COR-L47 (cell line): ENCODE results near the gene SSU72.

Experiments
- DNase-seq: peaks from one replicate; lab custom pipeline; 2025; lab: John Stamatoyannopoulos, UW

SSU72 gene

DNA sequence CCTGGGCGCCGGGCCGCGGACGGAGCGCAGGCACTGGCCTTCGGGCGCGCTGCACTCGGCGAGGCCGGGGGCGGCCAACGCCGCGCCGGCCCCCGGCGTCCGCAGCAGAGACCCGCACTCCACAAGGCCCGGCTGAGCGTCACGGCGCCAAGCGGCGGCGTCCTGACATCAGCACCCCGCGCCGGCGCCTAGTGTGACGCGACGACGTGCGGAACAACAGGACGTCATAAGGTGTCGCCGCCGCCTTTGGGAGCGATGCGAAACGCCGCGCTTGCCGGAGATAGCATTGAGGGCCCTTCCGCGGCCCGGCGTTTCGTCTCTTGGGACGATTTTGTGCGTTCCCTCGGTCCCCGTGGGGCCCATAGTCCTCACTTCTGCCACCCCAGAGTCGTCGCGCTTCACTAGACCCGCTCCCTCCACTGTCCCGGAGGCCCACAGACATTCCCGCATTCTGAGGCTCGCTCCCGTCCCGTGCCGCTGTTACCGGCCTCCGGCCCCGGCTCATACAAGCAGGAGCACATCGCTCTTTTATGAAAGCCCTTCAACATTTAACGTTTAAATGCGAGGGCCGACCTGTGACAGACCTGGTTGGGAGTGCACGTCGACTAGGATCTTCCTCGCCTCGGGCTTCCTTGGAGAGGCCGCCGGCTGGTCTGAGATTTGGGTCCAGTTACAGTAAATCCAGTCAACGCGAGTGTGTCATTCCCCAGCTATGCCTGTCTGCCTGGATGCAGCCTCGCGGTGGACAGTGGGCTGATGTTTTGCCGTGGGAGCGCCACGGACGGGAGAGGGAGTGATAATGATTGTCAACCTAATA is at the start of gene SSU72:
TSS of gene SSU72 (minus strand) at position 143 of the 817 bp plus-strand sequence. CDS start 306 bp downstream, outside the sequence.
- peak; percentile 91 for DNase-seq

DNA sequence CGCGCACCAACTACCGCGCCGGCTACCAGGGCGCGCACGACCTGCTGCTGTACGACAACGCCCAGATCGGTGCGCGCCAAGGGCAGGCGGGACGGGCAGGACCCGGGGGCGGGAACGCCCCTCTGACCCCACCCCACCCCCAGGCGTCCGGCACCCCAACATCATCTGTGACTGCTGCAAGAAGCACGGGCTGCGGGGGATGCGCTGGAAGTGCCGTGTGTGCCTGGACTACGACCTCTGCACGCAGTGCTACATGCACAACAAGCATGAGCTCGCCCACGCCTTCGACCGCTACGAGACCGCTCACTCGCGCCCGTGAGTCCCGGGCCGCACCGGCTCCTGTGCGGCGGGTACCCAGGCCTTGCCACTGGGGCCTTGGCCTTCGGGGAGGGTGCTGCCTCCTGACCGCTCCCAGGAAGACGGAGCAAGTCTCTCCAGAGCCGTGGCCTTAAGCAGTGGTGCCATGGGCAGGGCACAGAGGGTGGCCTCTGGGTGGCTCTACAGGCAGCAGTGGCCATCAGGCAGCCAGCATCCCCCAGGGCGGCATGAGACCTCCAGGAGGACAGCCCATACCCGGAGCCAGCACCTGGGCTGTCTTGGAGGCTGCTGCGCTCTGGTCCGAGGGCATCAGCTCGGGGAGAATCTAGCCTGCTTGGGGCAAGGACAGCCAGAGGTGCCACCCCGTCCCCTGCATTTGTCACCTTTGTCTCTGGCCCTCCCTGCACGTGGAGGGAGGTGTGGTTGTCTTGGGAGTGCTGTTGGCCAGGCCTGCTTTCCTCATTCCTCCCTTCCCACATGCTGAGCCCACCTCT is 49.2 kb upstream of the SSU72 start:
- DNase-seq: no peak

DNA sequence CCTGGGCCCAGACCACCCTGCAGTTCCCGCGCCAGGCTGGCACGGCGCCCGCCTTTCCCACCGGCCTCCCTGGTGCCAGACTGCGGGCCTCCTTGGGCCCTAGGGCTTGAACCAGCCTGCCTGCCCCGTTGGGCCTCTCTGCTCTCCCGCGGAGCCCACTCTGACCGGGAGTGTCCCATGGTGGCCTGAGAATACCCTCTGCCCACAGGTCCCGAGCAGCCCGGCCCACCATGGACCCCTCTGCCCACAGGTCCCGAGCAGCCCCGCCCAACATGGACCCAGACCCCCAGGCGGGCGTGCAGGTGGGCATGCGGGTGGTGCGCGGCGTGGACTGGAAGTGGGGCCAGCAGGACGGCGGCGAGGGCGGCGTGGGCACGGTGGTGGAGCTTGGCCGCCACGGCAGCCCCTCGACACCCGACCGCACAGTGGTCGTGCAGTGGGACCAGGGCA is 48.5 kb upstream of the SSU72 start:
- no peak for DNase-seq

DNA sequence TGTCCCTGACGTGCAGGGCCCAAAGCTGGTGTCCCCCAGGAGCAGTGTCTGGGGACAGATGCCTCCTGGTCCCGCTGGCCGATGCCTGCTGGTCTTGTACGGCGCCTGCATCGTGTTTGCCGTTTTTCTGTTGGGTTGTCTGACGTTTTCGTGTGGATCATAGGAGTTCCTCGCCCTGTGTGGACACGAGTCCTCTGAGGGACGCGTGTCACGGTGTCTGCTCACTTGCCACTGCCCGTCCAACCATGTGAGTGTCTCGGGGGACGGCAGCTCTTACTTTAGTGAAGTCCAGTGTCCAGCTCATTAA is 48.1 kb upstream of the SSU72 start:
- no peak for DNase-seq

DNA sequence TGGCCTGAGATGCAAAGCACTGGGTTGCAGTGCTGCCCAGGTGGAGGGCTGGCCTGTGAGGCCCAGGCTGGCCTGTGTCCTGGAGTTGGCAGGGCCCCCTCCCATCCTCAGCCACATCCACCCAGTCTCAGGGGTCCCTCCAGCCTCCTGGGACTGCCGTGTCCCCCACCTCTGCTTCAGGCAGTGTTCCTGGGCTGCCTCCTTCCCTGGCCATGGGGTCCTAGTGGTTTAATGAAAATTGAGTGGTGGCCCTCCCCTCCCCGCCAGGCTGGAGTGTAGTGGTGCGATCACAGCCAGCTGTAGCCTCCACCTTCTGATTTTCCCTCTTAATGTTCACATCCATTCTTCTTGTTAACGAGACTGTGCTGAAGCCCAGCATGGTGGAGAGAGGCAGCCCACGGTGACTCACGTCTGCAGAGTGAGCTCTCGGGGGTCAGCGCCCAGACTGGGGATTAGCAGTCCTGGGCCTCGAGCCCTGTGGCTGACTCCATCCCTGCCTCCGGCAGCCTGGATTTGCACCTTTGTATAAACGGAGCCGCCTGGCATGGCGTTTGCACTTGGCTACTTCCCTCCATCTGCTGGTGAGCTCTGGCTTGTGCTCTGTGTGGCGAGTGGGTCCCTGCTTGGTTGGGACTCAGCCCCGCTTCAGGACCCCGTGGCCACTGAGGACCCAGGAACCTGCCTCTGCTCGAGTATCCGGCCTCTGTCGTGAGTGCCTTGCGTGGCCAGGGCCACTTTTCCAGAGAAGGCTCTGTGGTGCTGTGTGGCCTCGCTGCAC is 47.5 kb upstream of the SSU72 start:
- no peak for DNase-seq

DNA sequence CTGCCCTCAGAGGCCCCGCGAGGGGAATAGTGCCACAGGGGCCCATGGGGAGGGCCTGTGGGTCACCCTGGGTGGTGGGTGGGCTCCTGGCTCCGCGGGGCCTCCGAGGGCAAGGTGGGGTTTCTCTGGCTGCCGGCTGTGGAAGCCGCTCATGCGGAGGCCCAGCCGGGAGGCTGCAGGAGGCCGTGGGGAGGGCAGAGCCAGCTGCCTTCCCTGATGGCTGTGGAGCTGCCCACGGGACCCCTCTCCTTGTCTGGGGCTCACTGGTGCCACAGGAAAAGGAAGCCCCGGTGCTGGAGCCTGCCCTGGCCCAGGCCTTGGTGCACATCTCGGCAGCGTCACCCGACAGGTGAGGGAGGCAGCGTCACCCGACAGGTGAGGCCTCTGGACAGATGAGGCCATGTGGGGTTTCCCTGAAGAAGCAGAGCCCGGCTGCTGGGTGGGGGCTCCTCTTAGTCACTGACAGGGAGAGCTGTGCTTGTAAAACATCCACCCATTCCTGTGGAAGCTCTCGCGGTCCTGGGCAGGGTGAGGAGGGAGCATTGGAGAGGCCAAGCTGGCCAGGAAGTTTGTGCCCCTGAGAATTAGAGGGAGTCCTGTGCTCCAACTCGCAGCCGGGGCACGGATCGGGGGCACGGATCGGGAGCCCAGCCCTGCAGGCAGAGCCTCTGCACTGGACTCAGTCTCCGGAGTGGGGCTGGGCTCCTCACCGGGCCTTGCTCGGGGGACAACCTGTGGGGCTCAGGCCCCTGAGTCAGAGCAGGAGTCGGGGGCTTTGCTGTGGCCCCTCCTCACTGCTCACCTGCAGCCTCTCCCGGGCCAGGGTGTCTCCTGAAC is 46.7 kb upstream of the SSU72 start:
- DNase-seq: no peak

DNA sequence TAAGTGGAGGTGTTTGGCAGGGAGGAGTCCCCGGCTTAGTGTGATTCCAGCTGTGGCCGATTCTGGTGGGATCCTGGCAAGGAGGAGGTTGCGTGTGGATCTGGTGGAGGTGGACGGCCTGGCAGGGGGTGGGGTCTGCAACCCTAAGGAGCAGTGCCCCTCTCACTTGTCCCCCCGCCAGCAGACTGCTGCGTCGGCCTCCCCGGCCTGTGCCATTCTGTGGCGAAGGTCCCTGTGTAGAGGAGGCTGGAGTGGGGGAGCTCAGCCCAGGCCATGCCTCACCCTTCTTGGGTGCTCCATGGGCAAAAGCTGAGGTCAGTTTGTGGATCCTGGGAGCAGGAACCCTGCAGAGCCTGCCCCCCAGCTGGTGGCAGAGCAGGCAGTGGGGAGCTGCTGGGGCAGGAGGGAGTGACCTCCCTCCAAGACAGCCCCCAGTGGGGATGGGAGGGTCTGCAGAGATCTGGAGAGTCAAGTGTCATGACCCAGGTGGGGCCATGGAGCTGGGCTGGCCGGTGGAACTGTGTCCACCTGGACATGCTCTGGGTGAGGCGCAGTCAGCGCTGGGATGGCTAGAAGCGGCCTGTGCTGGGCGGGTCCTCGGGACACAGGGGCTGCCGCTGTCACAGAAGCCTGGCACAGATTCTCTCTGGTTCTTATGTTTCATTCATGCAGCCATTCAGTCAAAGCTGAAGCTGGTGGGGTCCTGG is 45.9 kb upstream of the SSU72 start:
- no peak for DNase-seq

DNA sequence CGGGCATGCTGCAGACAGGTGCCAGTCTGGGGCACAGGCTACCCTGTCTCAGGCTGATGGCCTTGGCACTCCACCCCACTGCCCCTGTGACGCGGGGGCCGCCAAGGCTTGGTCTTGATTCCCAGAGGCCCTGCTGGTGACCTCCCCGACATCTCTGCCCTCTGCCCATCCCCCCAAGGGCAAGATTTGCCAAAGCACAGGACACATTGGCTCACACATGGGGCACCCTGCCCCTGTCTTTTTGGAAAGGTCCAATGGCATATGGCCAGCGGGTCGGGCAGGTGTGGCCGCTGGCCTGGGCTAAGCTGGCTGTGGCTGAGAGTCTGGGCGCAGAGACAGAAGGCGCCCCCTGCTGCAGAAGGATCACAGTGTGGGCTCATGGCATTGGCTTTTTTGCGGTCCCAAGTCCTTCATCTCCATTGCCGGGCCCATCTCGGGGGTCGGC is 45.3 kb upstream of the SSU72 start:
- DNase-seq: no peak

DNA sequence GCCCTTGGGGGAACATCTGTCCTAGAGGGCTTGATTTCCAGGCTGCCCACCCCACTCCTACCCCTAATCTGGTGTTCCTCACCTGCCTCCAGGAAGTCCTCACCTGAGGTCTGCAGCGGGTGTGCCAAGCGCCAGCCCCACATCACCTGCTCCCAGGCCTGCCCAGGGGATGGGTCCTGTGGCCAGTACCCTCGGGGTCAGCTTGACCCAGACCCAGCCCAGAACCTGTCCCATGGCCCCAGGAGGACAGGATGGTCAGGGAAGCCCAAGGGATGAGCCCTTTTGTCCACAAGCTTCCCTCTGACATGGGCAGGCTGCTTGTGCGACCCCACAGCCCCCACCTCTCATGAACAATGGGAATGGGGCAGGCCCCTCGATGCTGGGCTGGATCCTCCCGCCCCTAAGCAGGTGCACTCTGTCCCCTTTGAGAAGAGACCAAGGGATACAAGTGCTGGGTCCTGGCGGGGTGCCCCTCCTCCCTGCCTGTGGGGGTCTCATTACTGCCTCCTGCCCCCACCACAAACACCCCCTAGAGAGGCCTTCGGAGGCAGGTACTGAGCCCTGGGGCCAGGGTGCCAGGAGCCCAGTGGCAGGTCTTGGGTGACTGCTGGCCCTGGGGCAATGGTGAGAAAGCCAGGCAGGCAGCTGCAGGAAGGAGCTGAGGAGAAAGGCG is 43.9 kb upstream of the SSU72 start:
- DNase-seq: no peak

DNA sequence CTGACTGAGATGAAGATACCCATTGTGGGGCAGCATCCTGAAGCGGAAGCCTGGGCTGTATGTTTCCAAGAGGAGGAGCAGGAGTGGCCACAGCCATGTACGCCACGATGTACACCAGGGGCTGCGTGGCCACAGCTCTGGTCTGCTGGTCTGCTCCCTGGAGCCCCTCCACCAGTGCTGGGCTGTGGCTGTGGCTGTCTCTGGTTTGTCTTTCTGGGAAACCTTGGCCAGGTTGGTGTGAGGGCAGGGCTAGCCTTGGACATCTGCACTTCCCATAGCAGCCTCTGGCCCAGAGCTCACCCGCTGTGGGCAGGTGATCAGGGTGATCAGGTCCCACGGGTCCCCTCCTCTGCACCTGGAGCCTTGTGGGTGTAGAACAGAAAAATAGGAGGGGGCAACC is 43.3 kb upstream of the SSU72 start:
- DNase-seq: no peak

DNA sequence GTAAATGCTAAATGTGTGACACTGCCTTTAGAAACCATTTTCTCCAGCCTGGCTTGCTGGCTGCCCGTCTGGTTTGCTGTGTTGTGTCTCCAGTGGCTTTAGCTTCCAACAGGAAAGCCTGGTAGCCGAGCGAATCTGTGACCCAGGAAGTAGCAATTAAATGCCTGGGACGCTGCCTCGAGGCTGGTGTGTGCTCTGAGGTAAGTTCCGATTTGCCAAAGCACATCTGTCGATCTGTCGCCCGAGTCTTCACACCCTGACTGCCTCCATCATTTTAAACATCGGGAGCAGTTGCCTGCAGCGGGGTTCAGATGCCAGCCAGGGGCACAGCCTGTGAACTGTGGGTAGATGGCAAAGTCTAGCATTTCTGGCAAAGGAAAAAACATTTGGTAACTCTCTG is 42.9 kb upstream of the SSU72 start:
- DNase-seq: no peak

DNA sequence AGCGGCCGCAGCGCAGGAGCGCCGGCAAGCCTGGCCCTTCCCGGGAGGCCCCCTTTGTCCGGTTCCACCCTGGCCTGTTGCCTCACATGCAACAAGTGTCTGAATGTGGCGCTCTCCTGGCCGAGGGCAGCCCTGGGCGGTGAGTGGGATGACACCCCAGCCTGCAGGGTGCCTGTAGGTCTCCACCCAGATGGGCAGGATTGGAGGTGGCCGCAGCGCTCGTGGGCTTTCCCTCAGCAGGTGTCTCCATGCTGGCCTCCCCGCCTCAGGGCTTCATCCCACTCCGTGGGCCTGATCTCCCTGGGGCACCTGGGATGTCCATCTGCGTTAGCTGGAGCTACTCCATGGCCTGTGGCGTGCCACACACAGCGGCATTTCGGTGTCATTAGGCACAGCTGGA is 42.2 kb upstream of the SSU72 start:
- no peak for DNase-seq

DNA sequence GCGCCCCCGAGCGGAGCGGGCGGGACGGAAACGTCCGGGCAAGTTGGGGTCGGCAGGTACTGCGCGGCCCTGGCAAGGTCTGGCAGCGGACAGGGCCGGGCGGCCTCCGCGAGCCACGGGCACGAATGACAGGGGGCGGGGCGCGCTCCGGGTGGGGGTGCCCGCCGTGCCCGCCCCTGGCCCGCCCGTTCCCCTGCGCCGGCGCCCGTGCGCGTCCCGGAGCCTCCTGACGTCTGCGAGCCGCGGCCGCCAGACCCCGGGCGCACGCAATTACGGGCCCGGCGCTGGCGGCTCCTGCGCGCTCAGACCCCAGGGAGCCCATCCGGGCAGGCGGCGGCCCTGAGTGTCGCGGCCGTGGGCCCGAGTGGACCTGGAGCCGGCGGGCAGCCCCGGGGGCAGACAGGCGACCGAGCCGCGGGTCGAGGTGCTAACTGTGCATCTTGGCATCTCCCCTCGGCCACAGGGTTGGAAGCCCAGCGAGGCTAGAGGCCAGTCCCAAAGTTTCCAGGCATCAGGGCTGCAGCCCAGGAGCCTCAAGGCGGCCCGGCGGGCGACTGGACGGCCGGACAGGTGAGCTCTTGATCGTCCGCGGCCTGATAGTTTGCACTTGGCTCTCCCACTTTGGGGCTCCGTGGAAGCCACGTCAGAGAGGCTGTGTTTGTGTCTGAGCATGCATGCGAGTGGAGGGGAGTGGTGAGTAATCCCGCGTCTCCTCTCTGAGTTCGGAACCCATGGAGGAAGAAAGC is 41.6 kb upstream of the SSU72 start:
- peak; percentile 23 for DNase-seq

DNA sequence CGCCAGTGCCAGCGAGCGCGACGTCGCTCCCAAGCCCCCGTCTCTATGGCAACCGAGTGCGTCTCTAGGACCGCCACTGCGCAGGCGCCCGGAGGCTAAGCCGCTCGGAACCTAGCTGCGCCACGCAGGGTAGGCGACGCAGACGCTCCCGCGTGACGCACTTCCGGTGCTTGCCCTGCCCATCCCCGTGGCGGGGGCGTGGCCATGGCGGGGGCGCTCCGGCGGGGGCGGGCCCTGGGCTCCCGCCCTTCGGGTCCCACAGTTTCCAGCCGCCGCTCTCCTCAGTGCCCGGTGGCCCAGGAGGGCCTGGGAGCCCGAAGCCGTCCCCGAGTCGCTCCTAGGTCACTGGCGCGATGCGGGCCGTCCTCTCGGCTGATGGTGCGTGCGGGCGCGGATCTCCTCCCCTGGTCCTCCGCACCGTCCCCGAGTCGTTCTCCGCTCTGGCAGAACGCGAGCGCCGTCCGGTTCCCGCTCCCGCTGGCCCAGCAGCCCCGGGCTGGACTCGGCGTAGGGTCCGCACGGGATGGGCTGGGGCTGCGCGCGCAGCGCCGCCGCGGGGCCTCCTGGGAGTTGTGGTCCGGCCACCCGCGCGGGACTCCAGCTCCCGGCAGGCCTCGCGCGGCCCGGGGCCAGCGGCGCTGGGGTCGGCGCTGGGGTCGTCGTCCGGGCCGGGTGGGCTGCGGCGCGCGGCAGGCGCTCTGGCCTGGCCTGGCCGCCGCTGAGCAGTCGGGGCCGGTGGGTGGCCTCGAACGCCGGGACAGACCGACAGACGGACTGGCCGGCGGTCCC is 40.8 kb upstream of the SSU72 start, which contains the start of gene MIB2:
TSS of gene MIB2 (plus strand) at position 245 of the 789 bp plus-strand sequence. CDS start 7,953 bp downstream, outside the sequence.
- peak; percentile 99 for DNase-seq

DNA sequence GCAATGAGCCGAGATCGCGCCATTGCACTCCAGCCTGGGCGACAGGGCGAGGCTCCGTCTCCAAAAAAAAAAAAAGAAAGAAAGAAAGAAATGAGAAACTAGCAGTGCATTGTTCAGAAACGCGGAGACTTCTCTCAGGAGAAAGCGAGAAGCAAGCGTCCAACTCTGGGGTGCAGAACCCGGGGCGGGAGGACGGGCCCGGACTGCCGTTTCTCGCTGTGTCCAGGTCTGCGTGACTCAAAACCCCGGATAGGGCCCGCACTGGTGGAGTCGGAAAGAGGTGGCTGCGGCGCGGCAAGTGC is 40.2 kb upstream of the SSU72 start:
- DNase-seq: no peak

DNA sequence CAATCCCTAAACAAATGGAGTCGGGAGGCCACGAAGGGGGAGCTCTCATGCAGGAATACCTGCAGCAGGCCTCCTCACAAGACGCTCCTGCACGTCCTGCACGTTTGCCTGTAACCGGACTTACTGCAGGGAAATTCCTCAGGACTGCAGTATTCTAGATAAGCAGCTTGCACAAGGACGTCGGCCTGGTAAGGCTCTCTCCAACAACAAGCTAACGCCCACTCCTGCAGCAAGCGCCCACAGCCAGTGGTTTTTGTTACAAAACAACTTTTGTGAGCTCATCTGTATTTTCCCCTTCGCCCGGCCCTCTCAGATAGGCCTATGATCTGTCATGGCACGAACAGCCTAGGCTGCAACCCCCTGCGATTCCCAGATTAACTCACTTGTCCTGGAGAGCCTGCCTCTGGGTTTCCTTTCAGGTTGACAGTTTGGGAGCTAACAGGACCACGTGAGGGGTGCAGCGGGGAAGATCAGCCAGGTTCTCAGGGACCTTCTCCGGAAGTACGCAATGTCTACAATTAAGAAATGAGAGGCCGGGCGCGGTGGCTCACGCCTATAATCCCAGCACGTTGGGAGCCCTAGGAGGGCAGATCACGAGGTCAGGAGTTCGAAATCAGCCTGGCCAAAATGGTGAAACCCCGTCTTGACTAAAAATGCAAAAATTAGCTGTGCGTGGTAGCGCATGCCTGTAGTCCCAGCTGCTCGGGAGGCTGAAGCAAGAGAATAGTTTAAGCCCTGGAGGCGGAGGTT is 39.7 kb upstream of the SSU72 start:
- DNase-seq: peak; percentile 29

DNA sequence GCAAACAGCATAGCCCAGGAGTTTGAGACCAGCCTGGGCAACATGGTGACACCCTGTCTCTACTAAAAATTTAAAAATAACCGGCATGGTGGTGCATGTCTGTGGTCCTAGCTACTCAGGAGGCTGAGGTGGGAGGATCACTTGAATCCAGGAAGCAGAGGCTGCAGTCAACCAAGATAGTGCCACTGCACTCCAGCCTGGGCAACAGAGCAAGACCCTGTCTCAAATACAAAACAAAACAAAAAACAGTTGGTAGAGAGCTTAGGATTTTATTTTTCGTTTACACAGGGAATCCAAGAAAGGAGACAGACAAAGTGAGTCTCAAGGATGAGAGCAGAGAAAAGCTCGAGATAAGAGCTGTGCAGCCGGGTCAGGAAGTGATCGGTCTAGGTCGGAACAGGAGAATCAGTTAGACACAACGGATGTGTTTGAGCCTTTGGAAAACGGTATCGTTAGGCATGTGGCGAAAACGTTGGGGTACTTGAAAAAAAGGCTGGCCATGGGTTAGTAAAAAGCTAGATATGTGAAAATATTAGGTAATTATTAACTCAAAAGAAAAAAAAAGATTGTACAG is 38.9 kb upstream of the SSU72 start:
- no peak for DNase-seq

DNA sequence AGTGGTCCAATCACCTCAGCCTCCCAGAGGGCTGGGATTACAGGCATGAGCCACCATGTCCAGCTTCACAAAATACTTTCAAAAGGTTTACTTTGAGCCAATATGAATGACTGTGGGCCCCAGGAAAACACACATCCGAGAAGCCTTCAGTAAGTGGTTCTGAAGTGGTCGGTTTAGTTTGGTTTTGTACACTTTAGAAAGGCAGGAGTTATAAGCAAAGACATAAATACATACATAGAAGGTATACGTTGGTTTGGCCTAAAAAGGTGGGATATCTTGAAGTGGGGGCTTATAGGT is 37.4 kb upstream of the SSU72 start:
- no peak for DNase-seq
